Lung (tissue), 12 donors: Measurements from ENCODE around the gene LIPC. TPM values are rescaled to one million over a fixed set of nuclear protein-coding genes. Genes with fewer than 3 reads are reported as not detected.
A peak's percentile ranks its signal among the peaks of the same experiment; 100 is the strongest.

Experiments
- ATAC-seq: fragments of 200-7000 bp; cut with Tn5 transposase; one replicate; pipeline ENCODE4 v1.9.1; 2020; ENCODE audit warnings: moderate number of reproducible peaks; ENCODE audit not compliant: insufficient read depth, low FRiP score
- DNase-seq, 3 donors: peaks; one replicate each; pipeline ENCODE4 v3.0.0-alpha.2; 2013 to 2017
- H3K27ac ChIP-seq, 2 donors: one replicate each; pipeline ENCODE4 v1.5.1; 2013; ENCODE audit warnings: mild to moderate bottlenecking in 2 of 2, moderate library complexity in 2 of 2, control low read depth in 1 of 2, inconsistent platforms in 1 of 2, low read depth in 1 of 2, low read length in 1 of 2
- H3K27me3 ChIP-seq, 3 donors: one replicate each; pipeline ENCODE4 v1.5.1; 2013; ENCODE audit warnings: low read length in 2 of 3; ENCODE audit not compliant: control insufficient read depth in 3 of 3, insufficient read depth in 3 of 3
- H3K36me3 ChIP-seq, 4 donors: one replicate each; pipeline ENCODE4 v1.5.1; 2013; ENCODE audit warnings: low read length in 4 of 4, mild to moderate bottlenecking in 1 of 4, moderate library complexity in 1 of 4; ENCODE audit not compliant: control insufficient read depth in 4 of 4, insufficient read depth in 4 of 4
- H3K4me1 ChIP-seq, 5 donors: one replicate each; pipeline ENCODE4 v1.5.1; 2013; ENCODE audit warnings: low read length in 5 of 5, mild to moderate bottlenecking in 2 of 5, moderate library complexity in 1 of 5; ENCODE audit not compliant: control insufficient read depth in 5 of 5, insufficient read depth in 5 of 5
- H3K4me3 ChIP-seq: one replicate; pipeline ENCODE4 v1.5.1; 2013; ENCODE audit warnings: mild to moderate bottlenecking, control low read depth, moderate library complexity
- H3K9ac ChIP-seq, 2 donors: one replicate each; pipeline ENCODE4 v1.5.1; 2013; ENCODE audit warnings: low read length in 2 of 2, control low read depth in 1 of 2; ENCODE audit not compliant: insufficient read depth in 1 of 2
- H3K9me3 ChIP-seq, 4 donors: one replicate each; pipeline ENCODE4 v1.5.1; 2013; ENCODE audit warnings: low read length in 3 of 4, mild to moderate bottlenecking in 1 of 4, moderate library complexity in 1 of 4; ENCODE audit not compliant: control insufficient read depth in 4 of 4, insufficient read depth in 3 of 4
- WGBS, 2 donors: extraction: QIAGEN DNeasy Blood & Tissue Kit; methylation state at CpG; one replicate each; pipeline ENCODE4 v1.1.7; 2013; 5-methylcytosine and 5-hydroxymethylcytosine counted together
- polyA plus RNA-seq, 2 donors: library from polyadenylated mRNA; stranded (reverse); fragments of 200-250 nt; gene quantifications; one replicate each; pipeline ENCODE4 v1.2.1, GENCODE V29; 2013
- total RNA-seq, 2 donors: library from RNA; depleted of rRNA in 1 of 2; stranded (reverse); fragments of >200 nt in 1 of 2; gene quantifications; one replicate each; pipeline ENCODE4 v1.2.1, GENCODE V29; 2014 to 2021
- TF ChIP-seq, protein P1 (sequence below): IDR thresholded peaks from 2 replicates; pipeline ENCODE4 v1.5.1; 2012; ENCODE audit warnings: mild to moderate bottlenecking; ENCODE audit errors: control extremely low read depth, extremely low read depth
- donor health status: control.
- donor health status: control.
- donor health status: Bipolar disorder and iron deficiency.
- donor health status: healthy.
- donor health status: DM: yes; HTN: yes; CAD: no.

LIPC gene
- total and polyA plus RNA-seq, 4 donors: 0.20 to 0.57 (median 0.40) TPM

DNA sequence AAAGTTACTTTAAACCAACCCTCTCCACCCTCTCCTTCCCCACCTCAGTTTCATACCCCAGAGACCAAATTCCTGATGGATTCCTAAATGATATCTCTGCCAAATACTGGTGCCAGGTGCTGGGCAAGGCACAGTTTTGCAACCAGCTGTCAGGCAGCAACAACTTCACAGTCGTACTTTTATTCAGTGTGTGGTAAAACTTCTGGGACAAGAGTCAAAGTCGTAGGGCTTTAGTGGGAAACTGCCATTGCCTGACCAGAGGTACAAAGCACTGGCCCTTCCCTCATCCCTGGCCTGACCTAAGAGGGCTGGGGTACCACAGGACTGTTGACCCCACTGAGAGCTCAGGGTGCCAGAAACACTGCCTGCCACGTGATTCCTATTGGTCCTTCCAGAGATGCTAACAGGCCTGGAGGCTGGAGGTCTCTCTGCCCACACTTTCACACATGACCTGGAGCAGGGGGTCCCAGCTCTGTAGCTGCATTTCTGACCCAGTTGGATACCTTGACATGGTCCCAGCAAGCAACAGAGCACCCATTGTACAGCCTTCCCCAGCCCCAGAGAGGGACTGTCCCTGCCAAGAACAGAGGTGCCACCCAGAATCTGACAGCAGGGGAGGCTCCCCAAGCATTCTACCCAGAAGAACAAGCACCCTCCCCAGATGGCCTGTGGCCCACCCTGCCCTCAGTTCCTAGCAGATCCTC, 59.9 kb downstream of the LIPC start:
- ATAC-seq (no peak), DNase-seq (no peak)
- peaks cover 0 to 4% (median 2%) of the 10 kb centered on the region in 4 donors for H3K9me3 ChIP-seq
- no peaks in the 10 kb centered on the region for H3K4me1 ChIP-seq
- no peaks in the 10 kb centered on the region for H3K36me3 ChIP-seq
- TF ChIP-seq, protein P1, sequence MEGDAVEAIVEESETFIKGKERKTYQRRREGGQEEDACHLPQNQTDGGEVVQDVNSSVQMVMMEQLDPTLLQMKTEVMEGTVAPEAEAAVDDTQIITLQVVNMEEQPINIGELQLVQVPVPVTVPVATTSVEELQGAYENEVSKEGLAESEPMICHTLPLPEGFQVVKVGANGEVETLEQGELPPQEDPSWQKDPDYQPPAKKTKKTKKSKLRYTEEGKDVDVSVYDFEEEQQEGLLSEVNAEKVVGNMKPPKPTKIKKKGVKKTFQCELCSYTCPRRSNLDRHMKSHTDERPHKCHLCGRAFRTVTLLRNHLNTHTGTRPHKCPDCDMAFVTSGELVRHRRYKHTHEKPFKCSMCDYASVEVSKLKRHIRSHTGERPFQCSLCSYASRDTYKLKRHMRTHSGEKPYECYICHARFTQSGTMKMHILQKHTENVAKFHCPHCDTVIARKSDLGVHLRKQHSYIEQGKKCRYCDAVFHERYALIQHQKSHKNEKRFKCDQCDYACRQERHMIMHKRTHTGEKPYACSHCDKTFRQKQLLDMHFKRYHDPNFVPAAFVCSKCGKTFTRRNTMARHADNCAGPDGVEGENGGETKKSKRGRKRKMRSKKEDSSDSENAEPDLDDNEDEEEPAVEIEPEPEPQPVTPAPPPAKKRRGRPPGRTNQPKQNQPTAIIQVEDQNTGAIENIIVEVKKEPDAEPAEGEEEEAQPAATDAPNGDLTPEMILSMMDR: no peak
- no peaks in the 10 kb centered on the region for H3K27me3 ChIP-seq
- peak overlapping the region in 1 of 2 donors; percentile 32 for H3K27ac ChIP-seq
- no peak overlapping the region for H3K4me3 ChIP-seq
- WGBS, 2 donors: 74 to 79% methylated on average over 3 of the region's 3 CpGs
- H3K9ac ChIP-seq: no peak overlapping the region

DNA sequence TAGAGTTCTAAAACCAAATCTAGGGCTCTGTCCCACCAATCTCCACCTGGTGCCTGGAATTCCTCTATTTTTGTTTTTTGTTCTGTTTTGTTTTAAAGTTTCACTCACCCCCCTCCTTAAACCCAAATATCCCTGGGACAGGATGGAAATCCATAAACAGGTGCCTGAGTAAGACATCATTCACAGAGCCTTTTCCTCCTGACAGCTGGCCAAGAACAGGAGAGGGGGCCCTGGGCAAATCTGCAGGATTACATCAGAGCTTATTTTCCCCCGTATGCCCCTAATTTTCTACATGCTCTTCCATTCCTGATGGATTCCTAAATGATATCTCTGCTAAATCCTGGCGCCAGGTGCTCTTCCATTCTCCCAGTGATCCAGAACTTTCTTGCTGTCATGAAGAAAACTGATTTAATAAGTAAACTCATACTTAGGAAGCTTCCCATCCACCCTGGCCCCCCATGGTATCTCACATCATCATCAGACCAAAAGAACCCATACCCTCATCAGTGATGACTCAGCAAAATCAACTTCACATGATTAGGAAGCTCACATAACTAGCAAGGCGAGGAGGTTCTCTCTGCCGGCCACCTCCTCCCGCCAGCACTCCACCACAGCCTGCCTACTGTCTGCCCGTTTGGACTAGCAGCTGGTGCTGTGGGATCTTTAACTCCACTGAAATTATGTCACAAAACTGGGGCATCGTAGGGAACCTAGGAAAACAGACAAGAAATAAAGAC, 61.0 kb downstream of the LIPC start:
- Histone ChIP-seq H3K4me1 (no peaks in the 10 kb centered on the region), H3K36me3 (no peaks in the 10 kb centered on the region), H3K27me3 (no peaks in the 10 kb centered on the region), H3K9me3 (peaks cover 0 to 4% (median 2%) of the 10 kb centered on the region in 4 donors), H3K4me3 (no peak overlapping the region), H3K9ac (no peak overlapping the region), H3K27ac (no peak overlapping the region)
- TF ChIP-seq, protein P1: no peak
- WGBS, 2 donors: 62 to 72% methylated on average over 7 of the region's 7 CpGs
- DNase-seq (no peak), ATAC-seq (no peak)

DNA sequence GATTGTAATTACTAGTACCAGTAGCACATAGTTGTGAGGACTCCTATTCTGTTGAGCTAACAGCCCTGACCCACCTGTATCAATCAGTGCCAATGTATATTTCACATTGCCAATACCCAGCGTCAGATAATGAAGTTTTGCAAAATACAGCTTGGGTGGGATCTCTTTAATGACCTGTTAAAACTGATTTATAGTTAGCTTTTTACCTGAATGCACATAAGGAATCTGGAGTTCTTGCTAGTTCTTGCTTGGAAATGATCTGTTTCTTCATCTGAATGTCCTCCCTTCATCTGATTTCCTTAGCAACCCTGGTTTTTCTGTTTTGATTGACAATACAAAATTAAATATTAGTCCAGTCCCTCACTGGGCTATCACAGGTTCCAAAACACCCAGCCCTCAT, 62.8 kb downstream of the LIPC start:
- no peak for ATAC-seq
- no peak for DNase-seq
- no peak overlapping the region for H3K27ac ChIP-seq
- 90 to 94% methylated on average over 1 of the region's 1 CpG for WGBS, 2 donors
- H3K9ac ChIP-seq: no peak overlapping the region
- H3K9me3 ChIP-seq: peaks cover 0 to 1% (median 0%) of the 10 kb centered on the region in 4 donors
- TF ChIP-seq, protein P1: no peak
- H3K36me3 ChIP-seq: no peaks in the 10 kb centered on the region
- no peaks in the 10 kb centered on the region for H3K4me1 ChIP-seq
- H3K4me3 ChIP-seq: no peak overlapping the region
- no peaks in the 10 kb centered on the region for H3K27me3 ChIP-seq
